GM12872 (cell line): Measurements from ENCODE around the gene RNLS.

Source experiments
- CTCF ChIP-seq: IDR thresholded peaks from 3 replicates; pipeline ENCODE4 v1.5.1; 2011; ENCODE audit warnings: low read depth, mild to moderate bottlenecking, low read length, moderate library complexity; ENCODE audit not compliant: insufficient read depth

RNLS gene

DNA sequence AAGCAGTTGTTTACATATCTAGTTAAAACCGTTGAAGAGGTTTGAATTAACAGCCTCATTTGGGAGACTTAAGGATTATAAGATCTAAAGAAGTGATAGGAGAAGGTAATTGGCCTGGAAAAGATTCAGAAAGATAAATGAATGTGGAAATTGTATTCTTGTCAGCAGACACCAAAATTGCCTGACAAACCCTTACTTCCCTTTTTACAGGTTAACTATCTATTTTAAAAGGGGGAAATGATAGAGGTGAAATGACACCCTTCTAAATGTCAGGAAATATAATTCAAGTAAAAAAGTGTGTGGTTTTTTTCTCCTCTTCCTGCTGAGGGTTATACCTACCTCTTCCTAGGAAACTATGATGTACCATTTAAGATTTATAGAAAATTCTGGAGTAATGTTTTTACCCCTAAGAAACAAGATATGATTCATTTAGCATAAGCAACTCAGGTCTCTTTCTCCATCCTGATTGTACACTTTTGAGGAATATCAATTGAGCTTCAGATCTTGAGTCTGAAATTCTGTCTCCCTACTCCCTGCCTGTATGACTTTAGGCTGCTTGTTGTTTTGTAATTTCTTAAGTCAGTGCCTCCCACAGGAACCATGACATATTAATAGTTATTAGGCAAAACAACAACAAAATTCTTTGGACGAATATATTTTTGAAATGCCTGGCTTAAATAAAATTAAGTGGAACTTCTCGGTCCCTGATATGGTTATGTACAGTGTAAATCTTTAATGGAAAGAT is 250.4 kb downstream of the RNLS start:
- TF ChIP-seq CTCF: no peak

GRCh38 chr10:88330174-88330573 is 252.9 kb downstream of the RNLS start:
- no peak for TF ChIP-seq CTCF

DNA sequence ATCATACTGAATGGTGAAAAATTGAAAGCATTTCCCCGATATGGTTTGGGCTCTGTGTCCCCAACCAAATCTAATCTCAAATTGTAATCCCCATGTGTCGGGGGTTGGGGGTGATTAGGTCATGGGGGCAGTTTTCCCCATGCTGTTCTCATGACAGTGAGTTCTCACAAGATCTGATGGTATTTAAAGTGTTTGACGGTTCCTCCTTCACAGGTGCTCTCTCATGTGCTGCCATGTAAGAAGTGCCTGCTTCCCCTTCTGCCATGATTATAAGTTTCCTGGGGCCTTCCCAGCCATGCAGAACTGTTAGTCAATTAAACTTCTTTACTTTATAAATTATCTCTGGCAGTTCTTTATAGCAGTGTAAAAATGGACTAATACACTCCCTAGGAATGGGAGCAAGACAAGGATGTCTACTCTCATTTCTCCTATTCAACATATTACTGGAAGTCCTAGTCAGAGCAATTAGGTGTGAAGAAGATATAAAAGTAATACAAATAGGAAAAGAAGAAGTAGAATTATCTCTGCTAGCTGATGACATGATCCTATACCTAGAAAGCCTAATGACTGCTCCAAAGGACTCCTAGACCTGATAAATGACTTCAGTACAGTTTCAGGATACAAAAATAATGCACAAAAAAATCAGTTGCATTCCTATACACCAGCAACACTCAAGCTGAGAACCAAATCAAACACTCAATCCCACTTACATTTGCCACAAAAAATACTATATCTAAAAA is 260.6 kb downstream of the RNLS start:
- TF ChIP-seq CTCF: no peak

DNA sequence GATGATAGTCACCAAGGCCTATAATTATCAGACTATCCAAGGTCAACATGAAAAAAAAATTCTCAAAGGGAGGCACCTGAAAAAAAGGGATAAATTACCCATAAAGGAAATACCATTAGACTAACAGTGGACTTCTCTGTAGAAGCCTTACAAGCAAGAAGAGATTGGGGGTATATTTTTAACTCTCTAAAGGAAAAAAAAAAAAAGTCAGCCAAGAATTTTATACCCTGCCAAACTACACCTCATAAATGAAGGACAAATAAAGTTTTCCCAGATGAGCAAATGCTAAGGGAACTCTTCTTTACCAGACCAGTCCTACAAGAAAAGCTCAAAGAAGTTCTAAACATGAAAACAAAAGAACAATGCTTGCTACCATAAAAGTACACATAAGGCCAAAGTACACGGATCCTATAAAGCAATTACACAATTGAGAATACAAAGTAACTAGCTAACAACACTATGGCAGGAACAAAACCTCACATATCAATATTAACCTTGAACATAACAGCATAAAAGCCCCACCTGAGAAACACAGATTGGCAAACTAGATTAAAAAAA is 263.1 kb downstream of the RNLS start:
- TF ChIP-seq CTCF: no peak

DNA sequence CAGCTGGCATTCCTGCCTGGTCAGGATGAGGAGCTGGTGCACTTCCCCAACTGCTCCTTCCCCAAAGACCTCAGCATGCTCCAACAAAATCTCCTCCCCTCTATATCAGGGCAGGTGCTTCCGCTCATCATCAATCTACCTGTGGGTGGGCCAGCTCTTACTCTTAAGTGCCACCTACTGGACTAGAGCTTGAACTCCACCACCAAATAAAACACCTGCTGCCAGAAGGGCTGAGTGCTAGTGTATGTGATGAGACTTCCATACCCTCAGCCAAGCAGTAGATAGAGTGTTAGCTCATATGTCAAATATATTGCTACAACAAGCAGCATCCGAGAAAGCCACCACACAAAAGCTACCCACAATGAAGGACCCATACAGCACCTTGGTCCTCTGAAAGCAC is 264.3 kb downstream of the RNLS start:
- TF ChIP-seq CTCF: peak; percentile 42; the same call in 2 of the 3 replicates

DNA sequence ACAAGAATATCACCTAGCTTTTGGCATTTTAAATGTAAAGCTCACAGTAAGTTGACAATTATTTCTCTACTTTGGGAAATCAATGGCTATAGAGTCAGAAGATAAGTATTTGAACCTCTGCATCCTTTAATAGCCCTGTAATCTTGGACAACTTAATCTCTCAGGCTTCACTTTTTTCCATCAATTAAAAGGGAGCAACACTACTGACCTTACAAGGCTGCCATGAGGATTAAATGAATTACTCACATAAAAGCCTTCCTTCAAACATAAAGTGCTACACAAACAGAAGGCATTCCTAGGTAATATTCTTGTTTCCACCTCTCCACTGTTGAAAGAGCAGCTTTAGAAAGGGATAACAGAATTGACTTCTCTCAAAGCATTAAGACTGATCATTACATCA is 266.0 kb downstream of the RNLS start:
- no peak for TF ChIP-seq CTCF

DNA sequence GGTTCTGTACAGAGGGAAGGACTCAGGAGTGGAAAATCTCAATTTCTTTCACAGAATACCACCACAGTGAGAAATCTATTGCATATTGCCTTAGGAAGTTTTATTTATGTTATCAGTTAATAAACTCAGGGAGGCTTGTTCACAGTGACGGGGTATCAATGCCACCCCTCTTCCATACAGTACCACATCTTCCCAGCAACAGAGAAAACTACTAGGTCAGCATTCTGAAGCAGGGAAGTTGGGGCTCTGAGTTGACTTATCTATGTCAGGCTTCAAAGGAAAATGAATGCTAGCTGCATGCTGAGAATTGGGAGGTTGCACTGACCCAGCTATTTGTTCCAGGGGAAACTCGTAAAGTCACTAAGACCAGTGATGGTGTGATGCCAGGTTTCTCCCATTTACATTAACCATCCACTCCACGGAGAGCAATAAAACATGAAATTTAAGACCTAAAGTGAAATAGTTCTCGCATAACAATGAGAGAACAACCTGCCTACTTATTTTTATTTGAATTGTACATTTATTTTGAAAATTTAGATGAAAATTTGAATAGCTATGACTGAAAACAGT is 266.7 kb downstream of the RNLS start:
- no peak for TF ChIP-seq CTCF
